Activated CD4-positive, alpha-beta T cell treated with anti-CD3 and anti-CD28 coated beads, Interleukin-2, amount 50 U/mL, for 4 hours (primary cell): ENCODE results near the gene ISL1.

Source experiments
- DNase-seq, 2 experiments: peaks; one replicate each; pipeline ENCODE4 v3.0.0-alpha.2; 2020

The ISL1 gene

DNA sequence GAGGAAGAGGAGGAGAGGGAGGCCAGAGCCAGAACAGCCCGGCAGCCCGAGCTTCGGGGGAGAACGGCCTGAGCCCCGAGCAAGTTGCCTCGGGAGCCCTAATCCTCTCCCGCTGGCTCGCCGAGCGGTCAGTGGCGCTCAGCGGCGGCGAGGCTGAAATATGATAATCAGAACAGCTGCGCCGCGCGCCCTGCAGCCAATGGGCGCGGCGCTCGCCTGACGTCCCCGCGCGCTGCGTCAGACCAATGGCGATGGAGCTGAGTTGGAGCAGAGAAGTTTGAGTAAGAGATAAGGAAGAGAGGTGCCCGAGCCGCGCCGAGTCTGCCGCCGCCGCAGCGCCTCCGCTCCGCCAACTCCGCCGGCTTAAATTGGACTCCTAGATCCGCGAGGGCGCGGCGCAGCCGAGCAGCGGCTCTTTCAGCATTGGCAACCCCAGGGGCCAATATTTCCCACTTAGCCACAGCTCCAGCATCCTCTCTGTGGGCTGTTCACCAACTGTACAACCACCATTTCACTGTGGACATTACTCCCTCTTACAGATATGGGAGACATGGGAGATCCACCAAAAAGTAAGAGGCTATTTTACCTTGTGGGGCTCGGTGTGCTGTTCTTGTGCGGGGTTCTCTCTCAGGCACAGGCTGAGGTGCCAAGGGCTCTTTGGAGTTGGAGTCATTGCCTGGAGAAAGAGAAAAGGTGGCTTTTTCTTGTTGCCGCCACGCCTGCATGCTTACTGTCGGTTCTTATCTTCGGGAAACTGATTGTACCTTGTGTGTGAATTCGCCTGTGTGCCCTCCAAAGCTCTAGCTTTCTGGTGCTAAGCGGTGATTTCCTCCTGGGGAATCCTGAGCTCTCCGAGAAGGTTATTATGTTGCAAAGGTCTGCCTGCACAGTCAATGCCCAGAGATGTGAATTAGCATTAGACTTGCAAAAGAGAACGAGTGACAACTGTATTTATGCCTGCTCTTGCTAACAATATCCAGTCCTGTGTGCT, at the start of gene ISL1:
Gene ISL1 (plus strand): TSS at position 318 of the 991 bp plus-strand sequence. CDS start 224 bp downstream, at position 542.
- no peak for DNase-seq

DNA sequence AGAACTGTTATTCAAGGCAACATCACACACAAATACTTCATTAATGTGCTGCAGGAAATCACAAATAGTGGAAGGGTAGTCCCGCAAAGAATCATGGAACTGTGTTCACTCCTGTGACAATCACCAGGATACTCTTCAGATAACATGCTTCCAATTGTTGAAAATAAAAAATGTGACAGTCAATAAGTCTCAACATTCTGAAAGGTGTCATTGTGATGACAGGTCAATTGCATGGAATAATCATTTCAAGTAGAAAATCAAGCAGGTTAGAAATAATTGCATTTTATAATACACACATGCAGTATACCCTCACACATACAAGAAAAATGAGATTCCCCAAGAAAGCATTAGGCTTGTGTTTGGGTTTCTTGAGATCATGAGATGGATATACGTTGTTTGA, 46.4 kb upstream of the ISL1 start:
- no peak for DNase-seq

DNA sequence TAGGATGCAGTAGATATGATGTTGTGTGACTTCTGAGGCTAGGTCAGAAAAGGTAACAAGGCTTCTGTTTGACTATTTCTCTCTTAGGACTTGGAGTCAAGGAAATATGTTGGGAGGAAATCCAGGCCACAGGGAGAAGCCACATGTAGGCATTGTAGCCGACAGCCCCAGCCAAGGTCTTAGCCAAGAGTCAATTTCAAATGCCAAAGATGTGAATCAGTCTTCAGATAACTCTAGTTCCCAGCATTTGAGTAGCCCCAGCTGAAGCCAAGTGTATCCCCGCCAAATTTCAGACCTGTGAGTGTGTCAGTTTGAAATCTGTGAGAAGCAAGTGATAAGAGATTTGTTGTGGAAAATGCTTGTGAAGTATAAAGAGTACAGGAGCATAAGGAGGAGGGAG, 38.1 kb upstream of the ISL1 start:
- no peak for DNase-seq

DNA sequence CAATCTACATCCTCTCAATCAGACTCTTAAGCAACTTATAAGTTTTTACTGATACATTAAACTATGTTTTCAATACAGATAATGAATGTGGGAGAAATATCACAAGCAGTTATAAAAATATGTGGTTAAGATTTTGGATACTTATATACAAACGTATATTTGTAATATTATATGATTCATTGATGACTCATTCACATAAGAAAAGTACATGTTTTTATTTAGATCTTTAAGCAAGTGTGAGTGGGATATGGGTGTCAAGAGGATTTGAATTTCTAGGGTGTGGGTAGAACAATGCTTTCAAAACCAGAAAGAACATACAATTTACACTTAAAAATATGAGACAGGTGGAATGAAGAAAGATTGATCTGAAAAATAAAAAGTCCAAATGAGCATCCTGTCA, 36.1 kb upstream of the ISL1 start:
- no peak for DNase-seq

- DNase-seq: no peak
Observed at GRCh38 chr5:51347704-51348103, 35.5 kb upstream of the ISL1 start.

DNA sequence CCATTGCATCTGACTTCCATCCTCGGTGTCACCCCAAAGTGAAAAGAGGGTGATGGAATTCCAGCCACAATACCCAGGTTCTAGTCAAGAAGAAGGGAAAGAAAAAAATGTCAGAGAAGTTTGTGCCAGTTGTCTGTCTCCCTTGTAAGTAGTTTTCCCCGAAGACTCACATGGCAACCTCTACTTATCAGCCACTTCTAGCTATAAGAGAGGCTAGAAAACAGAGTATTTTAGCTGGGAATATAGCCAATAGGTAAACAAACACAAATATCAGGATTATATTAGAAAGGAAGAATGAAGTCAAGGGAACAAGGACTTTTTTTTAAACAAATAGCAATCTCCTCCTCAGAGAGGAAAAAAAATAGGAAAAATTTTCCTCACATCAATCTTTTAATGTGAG, 12.2 kb upstream of the ISL1 start:
- no peak for DNase-seq

GRCh38 chr5:51373880-51374523, 9.2 kb upstream of the ISL1 start:
- no peak for DNase-seq

GRCh38 chr5:51375084-51375483, 8.2 kb upstream of the ISL1 start:
- DNase-seq: no peak

DNA sequence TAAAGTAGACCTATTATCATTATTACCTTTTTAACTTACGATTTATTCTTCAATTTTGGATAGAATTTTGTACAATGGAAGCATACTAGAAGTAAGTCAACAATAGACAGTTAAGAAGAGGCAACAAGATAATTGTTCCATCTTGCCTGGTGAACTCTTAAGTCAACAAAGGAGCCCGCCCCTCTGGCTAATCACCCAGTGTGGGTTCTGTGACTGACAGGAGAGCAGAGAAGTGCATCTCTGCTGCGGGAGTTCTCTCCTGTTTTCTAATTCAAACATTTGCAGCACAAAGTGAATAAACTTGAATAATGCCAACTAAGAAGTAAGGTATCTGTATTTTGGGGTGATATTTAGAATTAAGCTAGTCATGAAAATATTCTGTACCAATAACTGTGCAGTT, 6.7 kb upstream of the ISL1 start:
- DNase-seq: no peak

- DNase-seq: no peak
Observed at GRCh38 chr5:51377151-51378060, 5.8 kb upstream of the ISL1 start.

DNA sequence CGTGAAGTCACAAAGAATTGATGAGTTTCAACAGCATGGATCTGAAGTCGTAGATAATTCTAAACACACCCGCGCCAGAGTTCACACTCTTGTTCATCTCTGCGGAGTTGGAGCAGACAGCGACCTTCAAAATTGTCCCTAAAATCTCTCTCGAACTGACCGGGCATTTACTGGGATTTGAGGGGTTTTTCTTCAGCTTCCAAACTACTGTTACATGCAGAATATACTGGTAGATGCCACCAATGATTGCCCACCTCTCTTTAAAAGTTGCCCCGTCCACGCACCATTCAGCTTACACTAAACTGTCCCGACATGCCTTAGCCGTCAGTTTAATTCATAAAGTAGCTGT, 5.2 kb upstream of the ISL1 start:
- no peak for DNase-seq

- DNase-seq: no peak
Observed at GRCh38 chr5:51378448-51379330, 4.6 kb upstream of the ISL1 start.

DNA sequence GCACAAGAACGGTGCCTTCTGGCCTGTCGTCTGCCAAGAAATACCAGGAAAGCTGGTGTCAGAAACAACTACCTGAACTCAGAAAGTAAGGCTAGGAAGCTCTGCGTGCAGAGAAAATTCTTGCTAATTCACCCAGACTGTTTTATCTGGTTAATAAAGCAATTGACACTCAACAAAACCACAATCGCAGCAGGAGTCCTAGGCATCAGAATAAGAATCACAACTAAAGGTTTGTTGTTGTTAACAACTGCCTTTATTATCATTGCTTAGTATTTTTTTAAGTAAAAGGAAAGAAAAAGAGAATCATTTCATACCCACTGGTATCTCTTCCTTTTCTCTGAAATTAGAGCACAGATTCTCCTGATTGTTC, 3.9 kb upstream of the ISL1 start:
- DNase-seq: no peak

DNA sequence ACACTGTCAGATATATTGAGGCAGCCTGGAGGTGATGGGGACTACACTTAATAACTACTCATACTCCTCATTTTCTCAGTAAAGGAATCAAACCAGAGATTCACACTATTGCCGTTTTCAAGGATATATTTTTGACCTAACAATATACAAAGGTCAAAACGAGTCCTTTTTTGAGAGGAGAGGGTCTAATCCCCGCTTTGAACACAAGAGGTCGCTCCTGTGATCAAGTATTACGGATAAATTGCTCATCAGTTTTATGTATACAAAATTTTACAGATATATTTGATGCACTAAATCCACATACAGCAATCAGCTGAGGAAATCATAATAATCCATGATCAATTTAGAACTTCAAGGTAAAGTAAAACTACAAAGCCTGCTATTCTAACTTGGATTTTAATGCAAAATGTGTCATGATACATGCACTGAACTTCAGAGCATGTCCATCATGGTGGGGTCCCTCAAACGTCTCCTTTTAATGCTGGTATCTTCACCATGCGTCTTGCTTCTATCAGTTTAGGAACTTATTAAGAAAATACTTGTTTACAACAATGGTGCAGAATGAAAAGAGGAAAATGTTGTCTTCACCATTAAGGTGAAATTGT, 2.5 kb upstream of the ISL1 start:
- no peak for DNase-seq

GRCh38 chr5:51381761-51382474, 1.3 kb upstream of the ISL1 start:
- DNase-seq: no peak

- DNase-seq: no peak
Observed at GRCh38 chr5:51382521-51383130, 622 bp upstream of the ISL1 start.

DNA sequence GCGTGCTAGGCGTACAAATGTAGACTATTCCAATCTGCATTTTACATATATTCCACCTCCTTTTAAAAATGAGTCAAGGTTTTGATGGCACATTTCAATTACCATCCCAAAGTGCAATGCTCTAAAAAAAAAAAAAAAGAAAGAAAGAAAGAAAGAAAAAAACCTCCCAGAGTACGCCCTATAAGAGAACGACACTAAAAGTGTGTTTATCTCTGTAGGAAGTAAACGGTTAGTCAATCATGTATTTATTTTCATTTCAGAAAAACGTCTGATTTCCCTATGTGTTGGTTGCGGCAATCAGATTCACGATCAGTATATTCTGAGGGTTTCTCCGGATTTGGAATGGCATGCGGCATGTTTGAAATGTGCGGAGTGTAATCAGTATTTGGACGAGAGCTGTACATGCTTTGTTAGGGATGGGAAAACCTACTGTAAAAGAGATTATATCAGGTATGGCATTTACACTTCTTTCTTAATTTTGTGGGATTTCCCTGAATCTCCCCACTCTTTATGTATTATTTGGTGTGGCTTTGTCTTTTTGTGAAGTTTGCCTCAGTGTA, 1.1 kb downstream of the ISL1 start:
- DNase-seq: no peak

DNA sequence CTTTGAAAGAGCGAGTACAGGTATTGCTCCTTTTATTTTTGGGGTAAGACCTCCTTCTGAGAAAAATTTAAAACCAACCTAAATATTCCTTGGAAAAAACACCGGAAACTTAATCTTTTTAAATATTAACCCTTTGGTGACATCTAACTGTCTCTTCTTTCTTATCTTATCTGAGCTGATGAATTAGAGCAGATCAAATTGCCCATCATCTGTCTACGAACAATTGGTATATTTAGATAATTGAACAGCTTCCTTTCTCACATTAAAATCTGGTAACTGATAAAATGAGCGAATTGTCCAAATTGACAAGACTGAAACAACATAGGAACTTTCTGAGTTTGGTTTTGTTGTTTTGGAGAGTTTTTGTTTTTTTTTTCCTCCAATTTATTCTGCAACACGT, 2.0 kb downstream of the ISL1 start:
- DNase-seq: no peak

DNA sequence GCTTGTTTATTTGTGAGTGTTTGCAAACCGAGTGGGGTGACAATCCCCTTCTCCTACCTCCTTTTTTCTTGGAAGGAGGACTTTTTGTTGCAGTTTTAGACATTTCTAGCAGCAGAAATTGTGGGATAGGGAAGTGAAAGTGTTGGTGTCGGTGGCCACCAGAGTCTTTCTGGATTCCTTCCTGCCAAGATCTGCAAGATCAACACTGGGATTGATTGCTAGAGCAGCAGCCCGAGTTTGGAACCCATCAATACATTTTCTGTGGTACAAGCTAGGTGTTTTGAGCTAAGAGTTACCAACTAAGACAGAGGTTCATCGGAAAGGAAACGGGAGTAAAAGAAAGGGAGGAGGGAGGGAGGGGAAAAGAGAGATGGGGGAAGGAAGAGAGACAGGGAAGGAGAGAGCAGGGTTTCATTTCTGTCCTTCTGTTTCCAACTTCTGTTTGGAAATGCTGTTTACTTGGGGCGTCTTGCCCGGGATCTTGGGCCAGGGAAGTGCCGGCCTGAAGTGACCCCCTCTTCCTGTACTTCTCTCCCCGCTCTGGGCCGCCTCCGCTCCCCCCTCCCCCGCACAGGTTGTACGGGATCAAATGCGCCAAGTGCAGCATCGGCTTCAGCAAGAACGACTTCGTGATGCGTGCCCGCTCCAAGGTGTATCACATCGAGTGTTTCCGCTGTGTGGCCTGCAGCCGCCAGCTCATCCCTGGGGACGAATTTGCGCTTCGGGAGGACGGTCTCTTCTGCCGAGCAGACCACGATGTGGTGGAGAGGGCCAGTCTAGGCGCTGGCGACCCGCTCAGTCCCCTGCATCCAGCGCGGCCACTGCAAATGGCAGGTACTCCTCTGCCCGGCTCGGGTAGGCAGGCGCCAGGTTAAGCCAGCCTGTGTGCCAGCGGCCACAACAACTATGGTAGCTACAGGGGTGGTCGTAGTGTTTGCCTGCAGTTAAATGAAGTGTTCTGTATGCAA, 4.0 kb downstream of the ISL1 start:
- DNase-seq: no peak
